HG03520 (cell line): ENCODE measurements around the gene RLBP1.
"Not testable (repeated sequence)": the region's sequence is repeated elsewhere in the genome, so short reads cannot be mapped to it uniquely, and the experiment has no call there.

Experiments used
- ATAC-seq: cut with Tn5 transposase; IDR thresholded peaks from one replicate; pipeline ENCODE4 v1.9.1; 2021; ENCODE audit warnings: mild to moderate bottlenecking, moderate library complexity; ENCODE audit not compliant: unreplicated experiment

Gene RLBP1

GRCh38 chr15:89221543-89221942, at the start of gene RLBP1:
Gene RLBP1, minus strand, starts transcription at chr15:89221579. Its CDS starts 2,604 bp downstream, at chr15:89218975.
- no peak for ATAC-seq

DNA sequence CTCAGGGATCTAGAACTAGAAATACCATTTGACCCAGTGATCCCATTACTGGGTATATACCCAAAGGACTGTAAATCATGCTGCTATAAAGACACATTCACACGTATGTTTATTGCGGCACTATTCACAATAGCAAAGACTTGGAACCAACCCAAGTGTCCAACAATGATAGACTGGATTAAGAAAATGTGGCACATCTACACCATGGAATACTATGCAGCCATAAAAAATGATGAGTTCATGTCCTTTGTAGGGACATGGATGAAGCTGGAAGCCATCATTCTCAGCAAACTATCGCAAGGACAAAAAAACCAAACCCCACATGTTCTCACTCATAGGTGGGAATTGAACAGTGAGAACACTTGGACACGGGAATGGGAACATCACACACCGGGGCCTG, 28.8 kb upstream of the RLBP1 start:
- ATAC-seq, result not testable (repeated sequence)

- no peak for ATAC-seq
Measured at GRCh38 chr15:89248584-89248983, 27.2 kb upstream of the RLBP1 start.

GRCh38 chr15:89247446-89247845, 26.1 kb upstream of the RLBP1 start:
- no peak for ATAC-seq

DNA sequence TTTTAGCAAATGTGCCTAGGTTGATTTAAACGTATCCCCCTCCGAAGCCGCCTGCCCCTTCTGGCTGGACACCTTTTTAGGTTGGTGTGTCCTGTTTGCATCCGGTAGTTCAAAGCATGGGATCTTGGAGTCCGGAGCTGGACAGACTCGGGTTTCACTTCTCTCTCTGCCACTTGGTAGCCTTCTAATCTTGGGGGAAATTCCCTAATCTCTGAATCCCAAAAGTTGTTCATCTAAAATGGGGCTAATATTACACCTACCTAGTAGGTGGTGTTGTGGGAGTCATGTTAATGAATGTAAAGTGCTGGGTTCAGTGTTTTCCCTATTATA, 23.2 kb upstream of the RLBP1 start:
- ATAC-seq, result no peak

GRCh38 chr15:89243691-89244573, 22.6 kb upstream of the RLBP1 start, which contains the start of gene FANCI:
Gene FANCI, plus strand, starts transcription at chr15:89243979. Its CDS starts 3,669 bp downstream, at chr15:89247648.
- ATAC-seq, result peak; percentile 91

DNA sequence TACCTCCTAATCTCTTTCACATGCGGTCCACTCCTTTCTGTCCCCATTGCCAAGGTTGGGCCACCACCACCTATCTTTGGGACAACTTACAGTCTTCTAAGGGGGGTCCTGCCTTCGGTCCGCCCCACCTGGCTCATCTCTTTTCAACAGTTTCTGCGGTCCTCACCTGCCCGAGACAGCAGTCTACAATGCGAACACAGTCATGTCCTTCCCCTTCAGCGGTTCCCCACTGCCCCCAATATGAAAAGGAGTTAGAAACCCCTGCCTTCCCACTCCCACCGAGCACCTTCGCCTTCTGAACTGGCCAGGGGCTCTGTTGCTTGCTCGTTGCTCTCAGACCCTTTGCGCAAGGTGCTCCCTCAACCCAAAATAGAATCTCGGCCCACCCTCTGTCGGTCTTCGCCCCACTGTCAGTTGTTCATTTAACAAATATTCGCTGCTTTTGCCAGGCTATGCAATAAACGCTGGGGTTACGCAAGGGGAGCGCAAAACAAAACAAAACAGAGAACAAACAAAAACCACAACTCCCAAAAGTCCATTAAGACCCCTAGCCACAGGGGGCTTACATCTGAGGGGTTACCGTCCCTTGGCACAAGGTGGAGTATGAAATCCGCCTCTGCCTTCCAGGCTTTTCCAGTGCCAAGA, 21.8 kb upstream of the RLBP1 start:
- no peak for ATAC-seq

DNA sequence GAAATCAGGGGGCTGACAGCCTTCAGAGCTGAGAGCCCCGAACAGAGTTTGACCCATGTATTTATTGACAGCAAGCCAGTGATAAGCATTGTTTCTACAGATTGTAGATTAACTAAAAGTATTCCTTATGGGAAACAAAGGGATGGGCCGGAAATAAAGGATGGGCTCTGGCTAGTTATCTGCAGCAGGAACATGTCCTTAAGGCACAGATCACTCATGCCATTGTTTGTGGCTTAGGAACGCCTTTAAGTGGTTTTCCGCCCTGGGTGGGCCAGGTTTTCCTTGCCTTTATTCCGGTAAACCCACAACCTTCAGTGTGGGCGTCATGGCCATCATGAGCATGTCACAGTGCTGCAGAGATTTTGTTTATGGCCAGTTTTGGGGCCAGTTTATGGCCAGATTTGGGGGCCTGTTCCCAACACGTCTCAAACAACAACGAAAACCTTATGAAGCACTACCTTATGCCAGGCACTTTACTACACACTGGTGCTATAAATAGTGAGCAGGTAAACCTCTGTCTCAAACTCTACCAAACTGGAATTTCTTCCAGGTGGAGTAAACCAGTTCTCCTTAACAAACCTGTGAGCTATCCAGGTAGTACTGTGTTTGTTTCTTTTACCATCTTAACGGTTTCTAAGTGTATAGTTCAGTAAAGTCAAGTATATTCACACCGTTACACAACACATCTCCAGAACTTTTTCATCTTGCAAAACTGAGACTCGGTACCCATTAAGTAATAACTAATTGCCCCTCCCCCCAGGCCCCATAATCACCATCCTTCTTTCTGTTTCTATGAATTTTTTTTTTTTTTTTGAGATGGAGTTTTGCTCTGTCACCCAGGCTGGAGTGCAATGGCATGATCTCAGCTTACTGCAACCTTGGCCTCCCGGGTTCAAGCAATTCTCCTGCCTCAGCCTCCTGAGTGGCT, 18.8 kb upstream of the RLBP1 start:
- ATAC-seq, result not testable (repeated sequence)

- ATAC-seq, result no peak
Measured at GRCh38 chr15:89231832-89232231, 10.5 kb upstream of the RLBP1 start.

- ATAC-seq, result no peak
Measured at GRCh38 chr15:89230277-89230676, 8.9 kb upstream of the RLBP1 start.

DNA sequence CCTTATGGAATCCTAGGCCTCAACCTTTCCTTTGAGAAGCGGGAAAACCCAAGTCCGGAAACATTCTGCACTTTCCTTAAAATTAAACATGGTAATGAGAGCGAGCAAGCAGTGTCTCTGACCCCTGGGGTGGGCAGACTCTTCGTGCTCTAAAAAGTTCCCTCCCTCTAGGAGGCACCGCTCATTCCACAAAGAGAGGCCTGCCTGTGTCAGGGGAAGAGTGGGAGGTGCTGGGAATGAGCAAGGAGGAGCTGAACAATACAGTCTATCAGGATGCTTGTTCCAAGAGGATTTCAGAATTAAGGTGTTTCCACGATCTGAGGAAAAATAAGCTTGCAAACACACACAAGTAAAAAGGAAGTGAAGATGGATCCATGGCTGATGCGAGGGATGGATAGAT, 6.0 kb upstream of the RLBP1 start:
- ATAC-seq, result no peak

DNA sequence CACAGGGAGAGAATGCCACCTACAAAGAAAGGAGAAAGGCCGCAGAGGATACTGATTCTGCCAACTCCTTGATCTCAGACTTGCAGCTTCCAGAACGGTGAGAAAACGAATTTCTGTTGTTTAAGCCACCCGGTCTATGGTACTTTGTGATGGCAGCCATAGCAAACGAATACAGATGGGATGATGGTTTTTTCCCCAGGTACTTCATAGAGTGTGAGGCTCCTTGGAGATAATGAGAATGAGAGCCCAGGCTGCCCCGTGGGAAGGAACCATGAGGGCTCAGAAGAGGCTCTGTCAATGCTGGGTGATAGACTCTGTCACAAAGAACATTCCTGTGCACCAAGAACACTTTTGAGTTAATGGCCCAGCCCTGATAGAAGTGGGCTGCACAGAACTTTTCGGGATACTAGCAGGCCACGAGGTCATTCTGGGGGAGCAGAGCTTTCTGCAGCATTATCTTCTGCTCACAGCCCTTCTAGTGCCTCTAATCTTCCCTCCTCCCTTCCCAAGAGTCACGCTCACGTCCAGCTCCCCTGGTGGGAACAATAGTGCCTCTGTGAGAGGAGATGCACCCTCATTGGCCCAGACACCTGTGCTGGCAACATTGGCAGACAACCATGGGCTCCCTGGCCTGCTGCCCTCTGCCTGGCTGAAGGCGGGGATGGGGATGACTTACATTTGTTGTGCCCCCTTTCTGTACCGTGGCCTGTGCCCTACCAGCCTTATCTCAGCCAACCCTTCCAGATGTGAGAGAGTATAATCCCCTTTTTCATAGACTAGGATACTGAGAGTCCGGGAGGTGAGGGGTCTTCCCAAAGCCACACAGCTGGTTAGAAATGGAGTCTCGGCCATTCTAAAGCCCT, 5.2 kb upstream of the RLBP1 start:
- ATAC-seq, result no peak

DNA sequence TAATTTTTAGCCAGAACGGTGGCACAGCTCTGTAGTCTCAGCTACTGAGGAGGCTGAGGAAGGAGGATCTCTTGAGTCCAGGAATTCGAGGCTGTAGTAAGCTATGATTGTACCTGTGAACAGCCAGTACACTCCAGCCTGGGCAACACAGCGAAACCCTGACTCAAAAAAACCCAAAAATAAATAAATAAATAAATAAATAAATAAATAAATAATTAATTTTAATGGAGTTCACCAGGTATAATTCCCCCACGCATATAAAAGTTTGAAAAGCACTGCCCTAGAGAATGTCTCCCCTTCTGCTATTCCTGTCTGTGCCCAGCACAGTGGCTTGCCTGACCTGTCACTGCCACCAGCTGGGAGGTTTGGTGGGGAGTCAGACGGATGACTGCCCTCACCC, 4.2 kb upstream of the RLBP1 start:
- ATAC-seq, result no peak

- ATAC-seq, result no peak
Measured at GRCh38 chr15:89218531-89218930, 2.8 kb downstream of the RLBP1 start.

GRCh38 chr15:89217686-89218376, 3.5 kb downstream of the RLBP1 start:
- no peak for ATAC-seq

DNA sequence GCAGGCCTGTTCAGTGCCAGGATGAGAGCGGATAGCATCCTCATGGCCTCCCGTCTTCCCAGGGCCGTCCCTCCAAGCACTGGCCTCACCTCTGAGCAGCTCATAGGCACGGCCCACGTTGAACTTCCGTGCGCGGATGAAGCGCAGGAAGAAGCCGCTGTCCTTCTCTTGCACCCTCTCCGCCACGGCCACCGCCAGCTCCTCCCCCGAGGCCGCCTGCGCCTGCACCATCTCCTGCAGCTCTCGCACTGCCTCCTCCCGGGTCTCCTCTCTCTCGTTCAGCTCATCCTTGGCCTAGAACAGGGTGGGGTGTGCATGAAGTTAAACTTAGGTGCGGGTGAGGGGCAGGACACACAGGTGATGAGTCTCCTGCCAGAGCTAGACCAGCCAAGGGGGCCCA, 4.3 kb downstream of the RLBP1 start:
- no peak for ATAC-seq

GRCh38 chr15:89215627-89216026, 5.8 kb downstream of the RLBP1 start:
- no peak for ATAC-seq

GRCh38 chr15:89211678-89212170, 9.7 kb downstream of the RLBP1 start:
- ATAC-seq, result no peak

GRCh38 chr15:89209057-89209456, 12.3 kb downstream of the RLBP1 start:
- ATAC-seq, result no peak

DNA sequence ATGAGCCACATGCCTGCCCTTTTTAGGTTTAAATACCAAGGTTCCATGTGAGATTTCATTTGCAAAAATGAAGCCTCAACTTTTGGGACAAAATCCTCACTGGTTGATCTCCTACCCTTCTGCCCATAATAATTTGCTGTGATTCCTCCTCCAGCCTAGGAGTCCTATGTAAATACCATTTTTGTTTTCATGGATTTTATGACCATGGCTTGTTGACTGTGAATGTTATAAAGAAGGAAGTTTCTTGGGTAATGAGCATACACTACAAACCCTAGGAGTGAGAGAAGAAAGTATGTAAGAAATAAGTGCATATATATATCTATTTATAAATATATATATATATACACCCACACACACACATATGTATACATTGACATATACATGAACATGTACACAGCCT, 13.1 kb downstream of the RLBP1 start:
- no peak for ATAC-seq
